ENCODE data around the gene GRIP1. TPM values are rescaled to one million over a fixed set of nuclear protein-coding genes. Genes with fewer than 3 reads are reported as not detected.

The GRIP1 gene
- total RNA-seq, 1 donor from 2014 or later = 4.2 TPM

DNA sequence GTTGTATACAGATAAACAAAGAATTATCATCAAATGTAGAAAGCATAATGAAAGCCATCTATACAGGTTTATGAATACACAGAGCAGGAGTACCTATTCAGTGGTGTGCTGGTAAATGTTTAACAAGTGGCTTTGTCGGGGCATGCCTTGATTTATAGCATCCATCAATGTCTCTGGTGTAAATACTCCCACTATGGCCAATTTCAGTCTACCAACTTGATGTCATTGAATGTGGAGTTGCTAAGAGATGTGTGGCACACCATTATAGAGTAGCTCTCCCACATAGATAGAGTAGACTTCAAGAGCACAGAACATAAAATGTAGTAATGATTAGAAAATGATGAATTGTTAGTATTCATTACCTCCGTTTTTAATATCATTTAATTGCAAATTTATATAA, 9.3 kb downstream of the GRIP1 start:
- Histone ChIP-seq H3K27me3 (no peaks in the 10 kb centered on the region), H3K9me3 (no peaks in the 10 kb centered on the region), H3K4me3 (no peak overlapping the region), H3K4me1 (no peaks in the 10 kb centered on the region), H3K27ac (no peak overlapping the region), H3K36me3 (no peaks in the 10 kb centered on the region)
- TF ChIP-seq, protein P1, sequence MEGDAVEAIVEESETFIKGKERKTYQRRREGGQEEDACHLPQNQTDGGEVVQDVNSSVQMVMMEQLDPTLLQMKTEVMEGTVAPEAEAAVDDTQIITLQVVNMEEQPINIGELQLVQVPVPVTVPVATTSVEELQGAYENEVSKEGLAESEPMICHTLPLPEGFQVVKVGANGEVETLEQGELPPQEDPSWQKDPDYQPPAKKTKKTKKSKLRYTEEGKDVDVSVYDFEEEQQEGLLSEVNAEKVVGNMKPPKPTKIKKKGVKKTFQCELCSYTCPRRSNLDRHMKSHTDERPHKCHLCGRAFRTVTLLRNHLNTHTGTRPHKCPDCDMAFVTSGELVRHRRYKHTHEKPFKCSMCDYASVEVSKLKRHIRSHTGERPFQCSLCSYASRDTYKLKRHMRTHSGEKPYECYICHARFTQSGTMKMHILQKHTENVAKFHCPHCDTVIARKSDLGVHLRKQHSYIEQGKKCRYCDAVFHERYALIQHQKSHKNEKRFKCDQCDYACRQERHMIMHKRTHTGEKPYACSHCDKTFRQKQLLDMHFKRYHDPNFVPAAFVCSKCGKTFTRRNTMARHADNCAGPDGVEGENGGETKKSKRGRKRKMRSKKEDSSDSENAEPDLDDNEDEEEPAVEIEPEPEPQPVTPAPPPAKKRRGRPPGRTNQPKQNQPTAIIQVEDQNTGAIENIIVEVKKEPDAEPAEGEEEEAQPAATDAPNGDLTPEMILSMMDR (IDR thresholded peaks at IDR 0.05) = no peak
- no peak for TF ChIP-seq POLR2AphosphoS5 (IDR thresholded peaks at IDR 0.05; ENCODE audit: insufficient read depth in 1 of 2, low read depth in 1 of 2)
- TF ChIP-seq POLR2A (IDR thresholded peaks at IDR 0.05) = no peak
- intact Hi-C loops (cut with DNase I) = no loop called here
- no peak for DNase-seq (ENCODE audit: extremely low spot score in 2 of 2)

DNA sequence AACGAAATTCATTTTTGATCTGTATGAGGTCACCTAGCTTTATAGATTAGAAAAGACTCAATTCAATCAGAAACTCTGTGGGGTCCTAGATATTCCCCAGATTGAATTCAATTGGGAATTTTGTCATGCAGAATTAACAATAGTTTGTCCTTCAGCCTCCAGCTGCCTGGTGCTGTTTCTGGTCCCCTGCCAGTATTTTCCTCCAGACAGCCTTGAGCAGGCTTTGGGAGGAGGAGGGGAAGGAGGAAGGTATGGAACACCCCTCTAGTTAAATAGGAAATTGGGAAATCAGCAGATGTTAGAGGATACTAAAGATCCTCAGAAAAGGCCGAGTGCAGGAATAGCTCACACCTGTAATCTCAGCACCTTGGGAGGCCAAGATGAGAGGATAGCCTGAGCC, 10.6 kb downstream of the GRIP1 start:
- Histone ChIP-seq H3K4me1 (no peaks in the 10 kb centered on the region), H3K4me3 (no peak overlapping the region), H3K36me3 (no peaks in the 10 kb centered on the region), H3K9me3 (no peaks in the 10 kb centered on the region), H3K27me3 (no peaks in the 10 kb centered on the region), H3K27ac (no peak overlapping the region)
- intact Hi-C loops (cut with DNase I) = no loop called here
- TF ChIP-seq POLR2A (IDR thresholded peaks at IDR 0.05) (no peak), POLR2AphosphoS5 (IDR thresholded peaks at IDR 0.05; ENCODE audit: insufficient read depth in 1 of 2, low read depth in 1 of 2) (no peak)
- TF ChIP-seq, protein P1 (IDR thresholded peaks at IDR 0.05) = no peak
- DNase-seq (ENCODE audit: extremely low spot score in 2 of 2) = no peak

DNA sequence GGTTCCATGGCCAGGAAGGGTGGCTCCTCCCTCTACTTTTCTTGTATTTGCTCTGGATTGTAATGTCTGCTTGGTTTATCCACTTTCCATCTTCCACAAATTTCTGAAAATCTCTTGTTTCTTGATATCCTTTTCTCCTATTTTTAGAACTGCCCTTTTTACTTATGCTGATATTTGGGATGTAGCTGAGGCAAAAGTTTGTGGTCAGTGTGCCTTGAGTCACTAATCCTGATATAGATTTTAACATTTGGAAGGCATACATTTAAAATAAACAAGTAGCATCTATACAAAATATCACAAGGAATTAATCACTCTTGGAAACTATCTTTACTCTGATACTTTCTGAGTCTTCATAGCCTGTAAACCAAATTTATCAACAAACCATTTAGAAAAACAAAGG, 11.0 kb downstream of the GRIP1 start:
- no peak overlapping the region for H3K27ac ChIP-seq
- no peak for TF ChIP-seq POLR2AphosphoS5 (IDR thresholded peaks at IDR 0.05; ENCODE audit: insufficient read depth in 1 of 2, low read depth in 1 of 2)
- no peak for DNase-seq (ENCODE audit: extremely low spot score in 2 of 2)
- no peak overlapping the region for H3K4me3 ChIP-seq
- intact Hi-C loops (cut with DNase I) = no loop called here
- H3K9me3 ChIP-seq = no peaks in the 10 kb centered on the region
- H3K4me1 ChIP-seq = no peaks in the 10 kb centered on the region
- no peaks in the 10 kb centered on the region for H3K27me3 ChIP-seq
- H3K36me3 ChIP-seq = no peaks in the 10 kb centered on the region

DNA sequence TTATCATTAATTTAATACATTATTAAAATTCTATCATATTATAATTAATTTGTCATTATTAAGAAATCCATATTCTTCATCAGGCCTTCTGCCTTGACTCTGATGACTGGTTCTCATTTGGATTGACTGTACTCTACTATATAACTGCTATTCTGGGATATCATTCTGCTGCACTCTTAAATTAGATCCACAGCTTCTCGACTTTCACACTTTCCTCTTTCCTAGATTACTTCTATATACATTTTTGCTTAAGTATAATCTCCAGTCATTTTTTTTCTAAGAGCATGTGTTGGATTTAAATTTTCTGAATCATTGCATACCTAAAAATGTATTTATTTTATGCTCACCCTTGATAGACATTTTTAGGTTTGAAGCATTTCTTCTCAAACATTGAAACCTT, 12.4 kb downstream of the GRIP1 start:
- TF ChIP-seq POLR2AphosphoS5 (IDR thresholded peaks at IDR 0.05; ENCODE audit: insufficient read depth in 1 of 2, low read depth in 1 of 2) (no peak), POLR2A (IDR thresholded peaks at IDR 0.05) (no peak)
- TF ChIP-seq, protein P1 (IDR thresholded peaks at IDR 0.05) = no peak
- Histone ChIP-seq H3K27ac (no peak overlapping the region), H3K36me3 (no peaks in the 10 kb centered on the region), H3K27me3 (no peaks in the 10 kb centered on the region), H3K9me3 (no peaks in the 10 kb centered on the region), H3K4me1 (no peaks in the 10 kb centered on the region), H3K4me3 (no peak overlapping the region)
- no peak for DNase-seq (ENCODE audit: extremely low spot score in 2 of 2)
- intact Hi-C loops (cut with DNase I) = no loop called here

DNA sequence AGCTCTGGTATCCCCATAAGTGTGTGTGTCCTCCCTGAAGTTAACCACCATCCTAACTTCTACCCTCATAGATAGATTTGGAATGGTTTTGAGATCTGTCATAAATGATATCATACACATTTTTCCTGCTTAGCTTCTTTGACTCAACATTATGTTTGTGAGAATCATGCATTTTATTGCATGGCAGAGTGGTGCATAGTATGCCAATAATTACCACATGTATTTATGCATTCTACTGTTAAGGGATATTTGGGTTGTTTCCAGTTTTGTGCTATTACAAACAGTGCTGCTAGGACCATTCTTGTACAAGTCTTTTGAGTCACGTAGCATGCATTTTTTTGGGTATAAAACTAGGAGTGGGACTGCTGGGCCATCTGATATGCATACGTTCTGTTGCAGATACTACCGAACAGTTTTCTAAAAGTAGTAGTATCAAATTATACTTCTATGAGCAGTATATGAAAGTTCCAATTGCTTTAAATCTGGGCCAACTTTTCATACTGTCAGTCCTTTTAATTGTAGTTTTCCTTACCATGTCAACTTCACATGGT, 13.4 kb downstream of the GRIP1 start:
- Histone ChIP-seq H3K9me3 (no peaks in the 10 kb centered on the region), H3K4me1 (no peaks in the 10 kb centered on the region), H3K36me3 (no peaks in the 10 kb centered on the region), H3K4me3 (no peak overlapping the region), H3K27ac (no peak overlapping the region), H3K27me3 (no peaks in the 10 kb centered on the region)
- TF ChIP-seq, protein P1 (IDR thresholded peaks at IDR 0.05) = no peak
- TF ChIP-seq POLR2AphosphoS5 (IDR thresholded peaks at IDR 0.05; ENCODE audit: insufficient read depth in 1 of 2, low read depth in 1 of 2) = no peak
- TF ChIP-seq POLR2A (IDR thresholded peaks at IDR 0.05) = no peak
- no peak for DNase-seq (ENCODE audit: extremely low spot score in 2 of 2)
- intact Hi-C loops (cut with DNase I) = no loop called here

Data from vagina (tissue), 2 donors.